ENCODE measurements around the gene FLAD1.

DNA sequence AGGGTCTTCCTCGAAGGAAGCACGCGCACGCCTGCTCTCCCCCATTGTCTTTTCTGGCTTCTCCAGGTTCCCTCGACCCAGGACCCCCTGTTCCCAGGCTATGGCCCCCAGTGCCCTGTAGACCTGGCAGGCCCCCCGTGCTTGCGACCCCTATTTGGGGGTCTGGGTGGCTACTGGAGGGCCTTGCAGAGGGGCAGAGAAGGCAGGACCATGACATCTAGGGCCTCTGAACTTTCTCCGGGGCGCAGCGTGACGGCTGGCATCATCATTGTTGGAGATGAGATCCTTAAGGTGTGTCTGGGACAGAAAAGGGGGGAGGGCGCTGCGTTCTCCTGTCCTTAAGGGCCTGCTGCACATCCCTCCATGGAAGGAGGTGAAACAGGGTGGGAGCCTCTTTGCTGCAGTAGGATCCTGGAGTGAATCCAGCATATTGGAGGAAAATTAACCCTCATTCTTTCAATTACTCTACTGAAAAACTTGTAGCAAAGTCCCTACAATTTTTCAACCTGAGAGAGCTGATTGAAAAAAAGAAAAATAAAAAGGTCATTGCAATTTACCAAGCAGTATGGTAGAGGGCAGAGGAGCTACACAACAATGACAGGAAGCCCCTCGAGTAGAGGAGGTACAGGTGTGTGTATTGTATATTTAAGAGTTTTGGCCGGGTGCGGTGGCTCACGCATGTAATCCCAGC lies 777 bp downstream of the FLAD1 start:
- TF ChIP-seq, protein P1, sequence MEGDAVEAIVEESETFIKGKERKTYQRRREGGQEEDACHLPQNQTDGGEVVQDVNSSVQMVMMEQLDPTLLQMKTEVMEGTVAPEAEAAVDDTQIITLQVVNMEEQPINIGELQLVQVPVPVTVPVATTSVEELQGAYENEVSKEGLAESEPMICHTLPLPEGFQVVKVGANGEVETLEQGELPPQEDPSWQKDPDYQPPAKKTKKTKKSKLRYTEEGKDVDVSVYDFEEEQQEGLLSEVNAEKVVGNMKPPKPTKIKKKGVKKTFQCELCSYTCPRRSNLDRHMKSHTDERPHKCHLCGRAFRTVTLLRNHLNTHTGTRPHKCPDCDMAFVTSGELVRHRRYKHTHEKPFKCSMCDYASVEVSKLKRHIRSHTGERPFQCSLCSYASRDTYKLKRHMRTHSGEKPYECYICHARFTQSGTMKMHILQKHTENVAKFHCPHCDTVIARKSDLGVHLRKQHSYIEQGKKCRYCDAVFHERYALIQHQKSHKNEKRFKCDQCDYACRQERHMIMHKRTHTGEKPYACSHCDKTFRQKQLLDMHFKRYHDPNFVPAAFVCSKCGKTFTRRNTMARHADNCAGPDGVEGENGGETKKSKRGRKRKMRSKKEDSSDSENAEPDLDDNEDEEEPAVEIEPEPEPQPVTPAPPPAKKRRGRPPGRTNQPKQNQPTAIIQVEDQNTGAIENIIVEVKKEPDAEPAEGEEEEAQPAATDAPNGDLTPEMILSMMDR (IDR thresholded peaks at IDR 0.05), result no peak
- TF ChIP-seq POLR2AphosphoS5 (IDR thresholded peaks at IDR 0.05), result no peak
- no peak for TF ChIP-seq POLR2A (IDR thresholded peaks at IDR 0.05)
